Measurements from ENCODE around the gene ABCF1. TPM values are rescaled to one million over a fixed set of nuclear protein-coding genes. Genes with fewer than 3 reads are reported as not detected.

The ABCF1 gene
- total RNA-seq, 1 donor from 2014 or later: 64.4 TPM

DNA sequence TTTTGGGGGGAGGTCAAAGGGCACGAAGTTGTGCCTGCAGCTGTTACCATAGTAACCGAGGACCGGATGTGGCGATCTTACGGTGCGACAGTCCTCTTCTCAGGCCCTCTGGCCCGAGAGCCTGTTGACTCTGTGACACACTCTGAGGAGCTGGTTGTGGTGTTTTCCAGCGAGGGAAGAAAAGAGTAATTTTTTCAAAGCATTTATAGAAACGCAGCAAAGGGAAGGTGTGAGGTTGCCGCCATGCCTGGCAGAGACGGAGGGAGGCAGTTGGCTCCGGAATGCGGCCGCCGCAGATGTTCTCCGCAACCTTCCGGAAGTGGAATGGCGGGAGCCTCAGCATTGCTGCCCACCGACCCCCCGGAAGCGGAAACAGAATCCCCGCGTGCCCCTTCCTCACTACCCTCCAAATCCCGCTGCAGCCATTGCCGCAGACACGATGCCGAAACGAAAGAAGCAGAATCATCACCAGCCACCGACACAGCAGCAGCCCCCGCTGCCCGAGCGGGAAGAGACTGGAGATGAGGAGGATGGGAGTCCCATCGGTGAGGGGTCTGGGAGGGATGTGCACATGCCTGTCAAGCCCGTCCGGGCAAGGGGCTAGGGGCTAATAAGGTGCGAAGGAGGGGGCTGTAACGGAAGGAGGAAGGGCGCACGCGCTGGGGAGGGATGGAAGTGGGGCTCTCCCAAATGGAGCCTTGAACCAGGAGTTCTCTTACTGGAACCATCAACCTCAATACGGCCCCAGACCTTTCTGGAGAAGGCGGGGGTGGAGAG, 14.1 kb upstream of the ABCF1 start, which contains the start of gene PRR3:
Gene PRR3 (plus strand): TSS at position 390 of the 777 bp plus-strand sequence. CDS start 50 bp downstream, at position 440.
- no peak for DNase-seq (ENCODE audit: extremely low read depth, low read depth, low spot score)

DNA sequence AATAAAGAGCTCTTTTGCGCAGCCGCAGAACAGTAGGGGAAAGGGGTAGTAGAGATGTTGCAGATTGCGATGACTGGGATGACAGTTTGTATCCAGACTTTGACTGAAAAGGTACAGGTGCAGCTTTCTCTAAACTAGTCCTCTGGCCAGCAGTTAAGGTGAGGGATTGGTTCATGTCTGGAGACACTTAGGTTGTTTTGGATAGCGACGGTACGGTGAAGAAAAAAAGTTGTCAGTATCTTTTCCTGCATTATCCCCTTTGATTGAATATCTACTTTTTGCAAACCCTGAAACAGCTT, 13.6 kb upstream of the ABCF1 start:
- DNase-seq (ENCODE audit: extremely low read depth, low read depth, low spot score): no peak

DNA sequence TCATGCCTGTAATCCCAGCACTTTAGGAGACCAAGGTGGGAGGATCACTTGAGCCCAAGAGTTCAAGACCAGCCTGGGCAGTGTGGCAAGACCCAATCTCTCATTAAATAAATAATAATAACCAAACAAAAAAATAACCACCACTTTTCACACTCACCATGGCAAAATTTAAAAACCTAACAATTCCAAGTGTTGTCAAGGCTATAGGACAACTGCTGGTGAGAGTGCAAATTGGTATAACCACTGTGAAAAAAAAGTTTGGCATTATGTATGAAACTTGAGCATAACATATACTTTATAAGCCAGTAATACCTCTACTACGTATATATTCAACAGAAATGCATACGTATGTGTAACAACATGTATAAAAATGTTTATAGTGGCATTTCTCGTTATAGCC, 10.3 kb upstream of the ABCF1 start:
- no peak for DNase-seq (ENCODE audit: extremely low read depth, low read depth, low spot score)

DNA sequence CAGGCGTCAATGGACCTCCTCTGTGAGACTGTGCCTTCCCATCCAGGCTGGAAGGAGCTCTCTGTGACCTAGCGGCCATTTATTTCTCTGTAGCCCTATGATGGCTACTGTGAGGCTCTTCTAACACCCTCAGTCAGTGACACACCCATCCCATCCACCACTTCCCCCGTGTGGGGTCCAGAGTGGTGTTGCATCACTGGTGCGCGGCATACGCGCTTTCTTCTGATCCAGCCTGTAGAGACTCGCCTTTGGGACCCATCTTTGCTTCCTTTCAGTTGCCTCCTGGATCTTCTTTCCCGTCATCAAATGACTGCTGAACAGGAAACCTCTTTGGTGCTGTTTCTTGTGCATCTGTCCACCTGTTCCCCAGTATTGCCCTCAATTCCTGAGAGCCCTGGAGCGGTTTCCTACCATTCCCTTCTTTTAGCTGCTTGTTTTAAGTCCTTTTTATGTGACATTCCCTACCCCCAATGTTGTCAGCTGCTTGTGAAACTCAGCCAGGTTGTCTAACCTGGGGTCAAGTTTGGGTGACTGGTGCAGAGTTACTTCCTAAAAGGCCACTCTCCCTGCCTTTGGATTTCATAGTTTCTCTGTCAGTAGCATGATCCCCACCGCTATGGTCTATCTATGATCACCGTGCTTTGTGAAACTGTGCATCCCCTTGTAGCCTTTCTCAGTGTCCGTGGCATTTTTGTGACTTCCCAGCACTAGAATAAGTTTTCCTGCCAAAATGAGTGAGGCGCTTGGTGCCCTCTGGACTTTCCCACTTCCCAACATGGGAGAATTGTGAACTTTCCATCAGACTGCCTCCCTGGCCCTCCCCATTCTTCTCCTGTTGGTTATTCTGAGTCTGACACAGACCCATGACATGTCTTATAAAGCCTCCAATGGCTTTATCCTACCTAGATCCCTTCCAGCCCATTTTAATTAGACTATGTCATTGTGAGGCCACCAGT, 8.5 kb upstream of the ABCF1 start:
- no peak for DNase-seq (ENCODE audit: extremely low read depth, low read depth, low spot score)

DNA sequence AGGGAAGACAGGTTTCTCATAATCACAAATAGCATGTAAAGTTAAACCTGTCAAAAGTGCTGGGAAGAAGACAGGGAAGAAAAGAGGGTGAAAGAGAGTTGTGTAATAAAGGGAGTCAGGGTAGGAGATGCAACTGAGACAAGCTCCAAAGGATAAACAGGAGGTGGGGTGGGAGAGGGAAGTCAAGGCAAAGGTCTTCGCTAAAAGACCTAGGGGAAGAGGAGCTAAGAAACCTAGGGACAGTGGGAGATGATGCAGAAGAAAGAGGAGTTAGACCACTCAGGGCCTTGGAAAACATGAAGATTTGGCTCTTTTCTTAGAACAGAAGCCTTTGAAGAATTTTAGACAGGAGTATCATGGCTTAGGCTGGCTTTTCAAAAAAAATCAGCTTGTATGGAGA, 7.1 kb upstream of the ABCF1 start:
- DNase-seq (ENCODE audit: extremely low read depth, low read depth, low spot score): no peak

DNA sequence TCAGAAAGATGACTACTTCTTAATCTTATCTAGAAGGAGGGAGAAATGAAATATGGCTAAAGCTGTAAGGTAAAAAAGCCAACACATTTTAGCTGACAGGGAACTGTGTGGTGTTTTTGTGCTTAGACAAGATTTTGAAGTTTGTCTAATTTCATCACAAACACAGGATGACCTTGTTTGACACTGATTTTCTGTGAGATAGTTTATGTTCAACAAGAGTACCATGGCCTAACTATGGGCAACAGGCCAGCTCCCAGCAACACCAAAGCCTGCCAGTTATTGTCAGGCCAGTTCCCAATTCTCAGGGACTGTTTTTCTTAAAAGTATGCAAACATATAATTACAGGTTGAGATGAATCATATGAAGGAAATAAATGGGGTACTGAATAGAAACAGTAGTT, 5.5 kb upstream of the ABCF1 start:
- DNase-seq (ENCODE audit: extremely low read depth, low read depth, low spot score): no peak

DNA sequence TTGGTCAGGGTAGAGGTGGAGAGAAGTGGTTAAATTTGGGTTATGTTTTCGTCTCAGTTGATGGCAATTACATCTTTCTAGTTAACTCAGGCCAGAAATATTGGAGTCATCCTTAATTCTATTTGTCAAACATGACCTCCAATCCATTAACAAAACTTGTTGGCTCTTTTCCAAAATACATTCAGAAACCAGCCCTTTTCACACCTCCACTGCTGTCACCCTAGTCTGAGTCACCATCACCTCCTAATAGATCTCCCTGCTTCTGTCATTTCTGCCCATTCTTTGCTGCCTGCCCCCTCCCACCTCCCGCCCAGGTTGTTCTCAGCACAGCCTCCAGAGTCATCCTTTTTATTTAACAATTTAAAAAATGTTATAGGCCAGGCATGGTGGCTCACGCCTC, 3.0 kb upstream of the ABCF1 start:
- no peak for DNase-seq (ENCODE audit: extremely low read depth, low read depth, low spot score)

DNA sequence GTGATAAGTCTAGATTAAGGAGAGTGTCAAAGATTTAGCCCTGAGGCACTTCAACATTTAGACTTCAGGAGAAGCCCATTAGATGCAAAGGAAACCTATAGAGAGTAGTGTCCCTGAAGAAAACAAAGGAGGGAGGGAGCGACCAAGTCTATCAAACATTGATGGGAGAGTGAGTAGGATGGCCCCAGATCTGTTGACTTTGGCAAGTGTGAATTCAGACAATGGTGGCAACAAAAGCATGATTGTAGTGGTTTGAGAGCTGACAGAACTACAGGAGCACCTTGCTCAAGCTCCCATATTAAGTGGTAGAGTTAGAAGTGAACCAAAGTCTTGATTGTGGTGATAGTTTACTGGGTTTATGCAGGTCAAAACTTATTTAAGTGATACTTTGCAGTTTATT, 979 bp upstream of the ABCF1 start:
- DNase-seq (ENCODE audit: extremely low read depth, low read depth, low spot score): no peak

DNA sequence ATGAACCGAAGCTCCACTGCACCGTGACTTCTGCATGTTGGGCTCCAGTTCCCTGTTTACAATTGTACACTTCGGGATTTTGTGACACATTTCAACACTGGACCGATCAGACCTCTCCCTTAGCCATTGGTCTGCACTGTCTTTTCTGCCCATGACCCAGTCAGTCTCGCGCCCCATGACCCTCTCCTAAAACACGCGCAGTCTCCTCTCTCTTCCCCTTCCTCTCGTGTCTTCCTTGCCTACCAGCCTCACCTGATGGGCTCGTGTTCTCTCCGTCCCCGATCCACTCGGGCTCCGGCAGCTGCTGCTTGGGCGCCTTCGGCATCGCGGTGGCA, 535 bp upstream of the ABCF1 start:
- DNase-seq (ENCODE audit: extremely low read depth, low read depth, low spot score): no peak

DNA sequence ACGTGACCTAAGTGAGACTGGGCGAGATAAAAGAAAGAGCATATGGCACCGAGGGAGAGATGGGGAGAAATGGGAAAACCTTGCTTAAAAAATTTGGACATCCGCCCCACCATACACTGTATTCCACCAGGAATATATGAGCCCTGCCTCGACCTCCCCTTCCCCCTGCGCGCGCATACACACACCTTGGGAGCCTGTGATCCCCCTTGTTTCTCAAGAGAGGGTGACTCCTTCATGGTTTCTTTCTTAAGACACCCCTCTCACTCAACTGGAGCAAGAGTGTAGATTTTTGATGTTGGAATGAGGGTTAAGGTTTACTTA, 480 bp downstream of the ABCF1 start:
- no peak for DNase-seq (ENCODE audit: extremely low read depth, low read depth, low spot score)

DNA sequence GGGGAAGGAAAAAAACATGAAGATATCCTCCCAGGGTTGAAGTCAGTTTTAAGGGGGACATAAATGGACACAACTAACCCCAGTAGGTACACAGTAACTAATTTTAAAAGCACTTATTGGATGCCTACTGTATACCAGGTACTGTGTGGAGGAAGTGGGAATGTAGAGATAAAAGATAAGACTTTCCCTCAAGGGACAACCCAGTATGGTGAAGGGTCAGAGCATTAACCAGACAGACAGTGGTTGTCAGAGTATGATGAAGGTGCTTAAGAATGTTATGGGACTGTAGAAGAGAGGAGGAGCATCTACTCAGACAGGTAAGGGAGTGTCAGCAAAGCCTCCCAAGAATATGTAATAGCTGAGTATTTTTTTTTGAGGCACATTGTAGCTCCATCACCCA, 906 bp downstream of the ABCF1 start:
- no peak for DNase-seq (ENCODE audit: extremely low read depth, low read depth, low spot score)

DNA sequence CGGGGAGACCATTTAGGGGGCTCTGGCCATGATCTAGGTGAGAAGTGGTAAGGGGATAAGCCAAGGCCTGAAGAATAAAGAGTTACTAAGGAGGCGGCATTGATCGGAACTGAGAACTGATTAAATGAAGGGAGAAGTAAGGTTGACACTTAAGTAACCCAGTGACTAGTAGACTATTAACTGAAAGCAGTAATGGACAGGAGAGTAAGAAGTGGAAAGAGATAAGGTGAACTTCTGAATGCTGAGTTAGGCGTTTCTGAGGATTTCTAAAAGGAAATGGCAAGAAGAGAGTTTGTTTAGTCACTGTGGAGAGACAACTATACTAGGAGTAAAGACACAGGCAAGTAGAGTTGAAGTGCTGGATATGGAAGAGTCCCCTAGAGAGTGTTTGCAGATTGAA, 1.9 kb downstream of the ABCF1 start:
- DNase-seq (ENCODE audit: extremely low read depth, low read depth, low spot score): no peak

DNA sequence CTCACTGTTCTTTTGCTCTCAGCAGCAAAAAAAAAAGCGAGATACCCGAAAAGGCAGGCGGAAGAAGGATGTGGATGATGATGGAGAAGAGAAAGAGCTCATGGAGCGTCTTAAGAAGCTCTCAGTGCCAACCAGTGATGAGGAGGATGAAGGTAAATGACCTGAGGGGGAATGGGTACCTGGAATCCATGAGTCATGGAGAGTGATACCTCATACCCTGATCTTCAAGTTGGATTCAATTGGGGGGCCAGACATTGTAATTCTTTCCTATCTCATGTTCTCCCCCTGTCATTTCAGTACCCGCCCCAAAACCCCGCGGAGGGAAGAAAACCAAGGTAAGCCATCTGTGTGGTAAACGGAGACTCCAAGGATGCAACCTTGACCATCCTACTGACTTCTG, 6.8 kb downstream of the ABCF1 start:
- no peak for DNase-seq (ENCODE audit: extremely low read depth, low read depth, low spot score)

DNA sequence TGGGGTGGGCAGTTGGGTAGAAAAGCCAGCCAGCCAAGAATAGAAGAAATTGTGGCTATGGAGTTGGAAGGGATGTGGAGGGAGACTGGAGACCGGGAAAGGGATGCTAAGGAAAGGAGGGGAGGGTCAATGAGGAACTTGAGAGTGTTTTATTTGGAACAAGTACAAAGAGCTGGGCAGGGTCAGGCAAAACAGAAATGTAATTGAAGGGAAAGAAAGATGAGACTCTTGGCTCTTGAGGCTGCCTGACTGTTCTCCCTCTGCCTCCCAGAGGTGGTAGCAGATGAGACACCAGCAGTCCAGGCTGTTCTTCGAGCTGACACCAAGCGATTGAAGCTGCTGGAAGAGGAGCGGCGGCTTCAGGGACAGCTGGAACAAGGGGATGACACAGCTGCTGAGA, 12.7 kb downstream of the ABCF1 start:
- no peak for DNase-seq (ENCODE audit: extremely low read depth, low read depth, low spot score)

DNA sequence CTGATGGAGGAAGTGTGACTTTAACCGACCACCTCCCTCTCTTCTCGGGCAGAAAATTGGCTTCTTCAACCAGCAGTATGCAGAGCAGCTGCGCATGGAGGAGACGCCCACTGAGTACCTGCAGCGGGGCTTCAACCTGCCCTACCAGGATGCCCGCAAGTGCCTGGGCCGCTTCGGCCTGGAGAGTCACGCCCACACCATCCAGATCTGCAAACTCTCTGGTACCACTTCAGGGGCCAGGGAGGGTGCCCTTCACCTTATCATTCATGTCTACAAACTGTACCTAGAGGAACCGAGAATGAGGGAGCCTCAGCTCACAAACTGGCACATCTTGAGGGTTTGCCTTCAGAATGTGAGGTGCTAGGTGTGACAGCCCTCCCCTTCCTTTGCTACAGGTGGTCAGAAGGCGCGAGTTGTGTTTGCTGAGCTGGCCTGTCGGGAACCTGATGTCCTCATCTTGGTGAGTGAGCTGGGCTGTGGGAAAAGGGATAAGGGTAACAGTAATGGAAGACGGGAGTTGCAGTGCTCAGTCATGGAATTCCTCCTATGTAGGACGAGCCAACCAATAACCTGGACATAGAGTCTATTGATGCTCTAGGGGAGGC, 18.6 kb downstream of the ABCF1 start:
- no peak for DNase-seq (ENCODE audit: extremely low read depth, low read depth, low spot score)

DNA sequence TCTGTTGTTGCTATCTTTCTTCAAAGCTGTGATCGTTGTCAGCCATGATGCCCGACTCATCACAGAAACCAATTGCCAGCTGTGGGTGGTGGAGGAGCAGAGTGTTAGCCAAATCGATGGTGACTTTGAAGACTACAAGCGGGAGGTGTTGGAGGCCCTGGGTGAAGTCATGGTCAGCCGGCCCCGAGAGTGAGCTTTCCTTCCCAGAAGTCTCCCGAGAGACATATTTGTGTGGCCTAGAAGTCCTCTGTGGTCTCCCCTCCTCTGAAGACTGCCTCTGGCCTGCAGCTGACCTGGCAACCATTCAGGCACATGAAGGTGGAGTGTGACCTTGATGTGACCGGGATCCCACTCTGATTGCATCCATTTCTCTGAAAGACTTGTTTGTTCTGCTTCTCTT, 19.3 kb downstream of the ABCF1 start:
- no peak for DNase-seq (ENCODE audit: extremely low read depth, low read depth, low spot score)

DNA sequence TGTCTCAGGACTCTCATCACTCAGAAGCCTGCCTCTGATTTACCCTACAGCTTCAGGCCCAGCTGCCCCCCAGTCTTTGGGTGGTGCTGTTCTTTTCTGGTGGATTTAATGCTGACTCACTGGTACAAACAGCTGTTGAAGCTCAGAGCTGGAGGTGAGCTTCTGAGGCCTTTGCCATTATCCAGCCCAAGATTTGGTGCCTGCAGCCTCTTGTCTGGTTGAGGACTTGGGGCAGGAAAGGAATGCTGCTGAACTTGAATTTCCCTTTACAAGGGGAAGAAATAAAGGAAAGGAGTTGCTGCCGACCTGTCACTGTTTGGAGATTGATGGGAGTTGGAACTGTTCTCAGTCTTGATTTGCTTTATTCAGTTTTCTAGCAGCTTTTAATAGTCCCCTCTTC, 19.8 kb downstream of the ABCF1 start:
- no peak for DNase-seq (ENCODE audit: extremely low read depth, low read depth, low spot score)

DNA sequence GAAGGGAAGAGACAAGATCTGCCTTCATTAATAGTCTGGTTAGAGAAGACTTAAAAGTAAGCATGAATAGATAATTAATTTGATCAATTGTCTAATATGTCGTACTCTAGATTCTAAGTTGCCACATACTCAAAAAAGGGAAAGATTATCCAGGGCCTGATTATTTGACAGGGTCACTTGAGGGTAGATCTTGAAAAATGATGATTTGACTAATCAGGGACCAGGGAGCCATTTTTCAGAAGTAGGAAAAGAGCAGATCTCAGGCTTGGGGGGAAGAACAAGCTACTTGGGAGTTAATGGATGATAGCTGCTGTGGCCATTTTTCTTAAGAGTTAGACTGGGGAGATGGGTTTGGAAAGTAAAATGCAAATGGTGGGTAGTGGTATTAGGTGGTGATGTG, 21.0 kb downstream of the ABCF1 start:
- DNase-seq (ENCODE audit: extremely low read depth, low read depth, low spot score): no peak

DNA sequence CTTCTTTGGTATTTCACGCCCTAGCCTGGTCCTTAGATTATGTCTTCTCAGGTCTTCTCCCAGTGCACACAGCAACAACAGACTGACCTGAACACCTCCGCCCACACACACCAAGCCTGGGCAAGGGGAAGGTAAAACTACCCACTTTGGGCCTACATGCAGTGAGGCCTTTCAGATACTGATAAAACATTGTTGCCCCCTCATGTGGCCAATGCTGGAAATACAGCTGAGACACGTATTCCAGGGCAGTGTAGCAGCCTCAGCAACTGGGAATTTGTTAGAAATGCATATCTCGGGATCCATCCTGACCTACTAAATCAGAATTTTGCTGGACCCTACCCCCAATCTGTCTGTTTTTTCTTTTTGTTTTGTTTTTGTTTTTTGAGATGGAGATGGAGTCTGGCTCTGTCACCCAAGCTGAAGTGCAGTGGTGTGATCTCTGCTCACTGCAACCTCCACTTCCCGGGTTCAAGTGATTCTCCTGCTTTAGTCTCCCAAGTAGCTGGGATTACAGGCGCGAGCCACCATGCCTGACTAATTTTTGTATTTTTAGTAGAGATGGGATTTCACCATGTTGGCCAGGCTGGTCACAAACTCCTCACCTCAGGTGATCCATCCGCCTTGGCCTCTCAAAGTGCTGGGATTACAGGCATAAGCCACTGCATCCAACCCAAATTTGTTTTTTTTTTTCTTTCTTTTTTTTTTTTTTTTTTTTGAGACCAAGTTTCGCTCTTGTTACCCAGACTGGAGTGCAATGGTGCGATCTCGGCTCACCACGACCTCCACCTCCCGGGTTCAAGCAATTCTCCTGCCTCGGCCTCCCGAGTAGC, 26.3 kb downstream of the ABCF1 start:
- DNase-seq (ENCODE audit: extremely low read depth, low read depth, low spot score): peak; percentile 71

DNA sequence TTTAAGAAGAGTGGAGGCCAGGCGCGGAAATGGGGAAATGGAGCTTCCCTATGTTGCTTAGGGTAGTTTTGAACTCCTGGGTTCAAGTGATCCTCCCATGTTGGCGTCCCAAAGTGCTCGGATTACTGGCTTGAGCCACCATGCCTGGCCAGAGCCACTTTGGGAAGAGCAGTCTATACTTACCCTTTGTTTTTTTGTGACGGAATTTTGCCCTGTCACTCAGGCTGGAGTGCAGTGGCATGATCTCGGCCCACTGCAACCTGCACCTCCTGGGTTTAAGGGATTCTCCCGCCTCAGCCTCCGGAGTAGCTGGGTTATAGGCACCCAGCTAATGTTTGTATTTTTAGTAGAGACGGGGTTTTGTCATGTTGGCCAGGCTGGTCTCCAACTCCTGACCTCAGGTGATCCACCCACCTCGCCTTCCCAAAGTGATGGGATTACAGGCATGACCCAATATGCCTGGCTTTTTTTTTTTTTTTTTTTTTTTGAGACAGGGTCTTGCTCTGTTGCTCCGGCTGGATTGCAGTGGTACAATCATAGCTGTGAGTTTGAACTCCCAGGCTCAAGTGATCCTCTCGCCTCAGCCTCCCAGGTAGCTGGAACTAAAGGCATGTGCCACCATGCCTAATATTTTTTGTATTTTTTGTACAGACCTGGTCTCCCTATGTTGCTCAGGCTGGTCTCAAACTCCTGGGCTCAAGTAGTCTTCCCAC, 27.8 kb downstream of the ABCF1 start:
- no peak for DNase-seq (ENCODE audit: extremely low read depth, low read depth, low spot score)

All from glomerular endothelial cell (primary cell).